PC-9 (cell line): Measurements from ENCODE around the gene NTNG1.

Source experiments
- EZH2 ChIP-seq: fragments of 200-600 bp; sonication (generic); IDR thresholded peaks from 2 replicates; pipeline ENCODE4 v1.8.0; 2017; ENCODE audit warnings: antibody characterized with exemption, low read depth
- TF ChIP-seq, protein P1 (sequence below): fragments of 200-600 bp; sonication (generic); conservative IDR thresholded peaks from 2 replicates; pipeline ENCODE4 v1.6.1; 2017; ENCODE audit warnings: mixed run types, antibody characterized with exemption, mild to moderate bottlenecking, moderate library complexity

DNA sequence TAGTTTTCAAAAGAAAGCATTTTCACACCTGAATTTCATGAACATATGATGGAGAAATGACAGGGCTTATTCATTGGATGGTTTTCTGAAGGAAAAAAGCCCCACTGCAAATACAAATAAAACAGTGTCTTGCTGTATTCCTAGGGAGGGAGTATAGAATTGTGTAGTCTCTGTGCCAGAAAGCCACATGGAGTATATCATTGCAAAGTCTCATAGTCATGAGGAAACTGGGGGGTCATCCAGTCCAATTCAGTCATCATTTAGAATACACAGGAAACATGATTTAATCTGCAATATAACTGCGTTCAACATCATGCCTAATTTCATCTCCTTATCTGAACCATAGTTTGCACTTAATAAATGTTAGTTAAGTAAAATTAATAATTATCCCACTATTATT is 222.3 kb downstream of the NTNG1 start:
- TF ChIP-seq, protein P1, sequence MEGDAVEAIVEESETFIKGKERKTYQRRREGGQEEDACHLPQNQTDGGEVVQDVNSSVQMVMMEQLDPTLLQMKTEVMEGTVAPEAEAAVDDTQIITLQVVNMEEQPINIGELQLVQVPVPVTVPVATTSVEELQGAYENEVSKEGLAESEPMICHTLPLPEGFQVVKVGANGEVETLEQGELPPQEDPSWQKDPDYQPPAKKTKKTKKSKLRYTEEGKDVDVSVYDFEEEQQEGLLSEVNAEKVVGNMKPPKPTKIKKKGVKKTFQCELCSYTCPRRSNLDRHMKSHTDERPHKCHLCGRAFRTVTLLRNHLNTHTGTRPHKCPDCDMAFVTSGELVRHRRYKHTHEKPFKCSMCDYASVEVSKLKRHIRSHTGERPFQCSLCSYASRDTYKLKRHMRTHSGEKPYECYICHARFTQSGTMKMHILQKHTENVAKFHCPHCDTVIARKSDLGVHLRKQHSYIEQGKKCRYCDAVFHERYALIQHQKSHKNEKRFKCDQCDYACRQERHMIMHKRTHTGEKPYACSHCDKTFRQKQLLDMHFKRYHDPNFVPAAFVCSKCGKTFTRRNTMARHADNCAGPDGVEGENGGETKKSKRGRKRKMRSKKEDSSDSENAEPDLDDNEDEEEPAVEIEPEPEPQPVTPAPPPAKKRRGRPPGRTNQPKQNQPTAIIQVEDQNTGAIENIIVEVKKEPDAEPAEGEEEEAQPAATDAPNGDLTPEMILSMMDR = no peak
- no peak for TF ChIP-seq EZH2
